GM20000 (cell line): ENCODE measurements around the gene MYL4.
"Not testable (repeated sequence)": the region's sequence is repeated elsewhere in the genome, so short reads cannot be mapped to it uniquely, and the experiment has no call there.

ENCODE experiments used
- DNase-seq: peaks from one replicate; pipeline ENCODE4 v3.0.0; 2012; ENCODE audit warnings: low spot score
- CTCF ChIP-seq: IDR thresholded peaks from 2 replicates; pipeline ENCODE4 v1.5.1; 2012; ENCODE audit warnings: mild to moderate bottlenecking, control low read depth; ENCODE audit errors: extremely low read depth, missing control alignments

Gene MYL4

GRCh38 chr17:47207143-47208067 lies 1.7 kb upstream of the MYL4 start:
- no peak for DNase-seq

GRCh38 chr17:47209499-47209898 lies 351 bp downstream of the MYL4 start:
- DNase-seq = no peak

More at GRCh38 chr17:47207143-47208067, 1.7 kb upstream of the MYL4 start:
- TF ChIP-seq CTCF = no peak

GRCh38 chr17:47210105-47210504 lies 957 bp downstream of the MYL4 start:
- TF ChIP-seq CTCF = no peak
- DNase-seq = no peak

More at GRCh38 chr17:47209499-47209898, 351 bp downstream of the MYL4 start:
- no peak for TF ChIP-seq CTCF

- no peak for TF ChIP-seq CTCF
- no peak for DNase-seq
These were observed 1.6 kb downstream of the MYL4 start for GRCh38 chr17:47210779-47211178.

GRCh38 chr17:47212458-47212857 lies 3.3 kb downstream of the MYL4 start:
- no peak for TF ChIP-seq CTCF
- DNase-seq = no peak

GRCh38 chr17:47213540-47213939 lies 4.4 kb downstream of the MYL4 start:
- TF ChIP-seq CTCF = no peak
- DNase-seq = no peak

- DNase-seq = no peak
- TF ChIP-seq CTCF = no peak
These were observed 5.8 kb downstream of the MYL4 start for GRCh38 chr17:47214931-47215330.

- DNase-seq = not testable (repeated sequence)
These were observed 7.7 kb downstream of the MYL4 start for GRCh38 chr17:47216821-47217220.

- not testable (repeated sequence) for DNase-seq
These were observed 8.1 kb downstream of the MYL4 start for GRCh38 chr17:47217279-47217678.
